Eye (tissue), 1 donor: ENCODE measurements around the gene LFNG.

ENCODE experiments used
- DNase-seq: peaks from one replicate; pipeline ENCODE4 v3.0.0-alpha.2; 2015

The LFNG gene

DNA sequence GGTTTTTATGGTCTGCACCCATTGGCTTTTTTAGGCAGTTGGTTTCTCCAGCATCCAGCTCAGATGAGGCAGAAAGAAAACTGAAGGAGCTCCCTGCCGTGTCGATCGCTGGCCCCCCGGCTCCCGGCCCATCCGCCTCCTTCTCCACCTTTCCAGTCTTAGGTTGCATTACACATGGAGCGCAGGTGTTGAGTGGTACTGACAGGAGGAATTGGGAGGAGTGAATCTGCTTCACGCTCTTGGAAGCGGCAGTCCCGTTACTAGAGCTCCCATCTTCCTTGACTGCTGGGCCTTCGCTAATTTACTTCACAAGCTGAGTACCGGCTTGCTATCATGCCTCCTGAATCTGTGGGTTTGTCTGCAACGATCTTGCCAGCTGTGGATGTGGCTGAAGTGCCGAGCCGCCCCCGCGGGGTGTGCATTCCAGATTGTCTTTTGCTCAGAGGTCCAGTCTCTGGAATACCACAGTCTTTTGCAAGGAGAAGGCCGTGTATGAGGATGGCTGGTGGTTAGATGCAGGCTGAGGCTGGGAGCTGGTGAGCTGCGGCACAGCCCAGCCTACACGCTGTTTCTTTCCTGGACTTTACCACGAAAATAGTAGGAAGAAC, 56.3 kb downstream of the LFNG start:
- no peak for DNase-seq

GRCh38 chr7:2576742-2577491, 57.3 kb downstream of the LFNG start:
- DNase-seq, result no peak
